OCI-LY7 (cell line): Measurements from ENCODE around the gene CNKSR3. TPM values are rescaled to one million over a fixed set of nuclear protein-coding genes. Genes with fewer than 3 reads are reported as not detected.

Experiments used
- Bru-seq: library from RNA; stranded (reverse); fragments of 400-500 nt; gene quantifications from one replicate; lab custom pipeline; 2021; lab: Mats Ljungman, UMichigan
- BruChase-seq, 2 experiments: library from RNA; stranded (reverse); fragments of 400-500 nt; gene quantifications; one replicate each; lab custom pipeline; 2021; lab: Mats Ljungman, UMichigan
- BruUV-seq: library from RNA; stranded (reverse); fragments of 400-500 nt; replicated peaks from 2 replicates; lab custom pipeline; 2021; lab: Mats Ljungman, UMichigan
- CTCF ChIA-PET: fragments of 300-600 bp; sonication (Branson Sonifier 250); formaldehyde crosslinking; loops from one replicate; lab custom pipeline; 2022; ENCODE audit warnings: antibody characterized with exemption; ENCODE audit not compliant: unreplicated experiment; lab: Charles Lee
- POLR2A ChIA-PET: fragments of 300-600 bp; sonication (Branson Sonifier 250); formaldehyde crosslinking; loops from one replicate; lab custom pipeline; 2022; ENCODE audit warnings: antibody characterized with exemption; lab: Charles Lee
- DNase-seq: peaks from one replicate; pipeline ENCODE4 v3.0.0-alpha.2; 2015; ENCODE audit warnings: low spot score
- H2AFZ ChIP-seq: fragments of 200-600 bp; sonication (generic), shearing (Covaris generic); 2 replicates; pipeline ENCODE4 v1.6.1; 2014; ENCODE audit warnings: mild to moderate bottlenecking, antibody characterized with exemption, low read length, moderate library complexity
- H3K27ac ChIP-seq: fragments of 200-600 bp; sonication (generic); 2 replicates; pipeline ENCODE4 v1.5.1; 2014; ENCODE audit warnings: mixed run types, low read depth, mild to moderate bottlenecking, moderate library complexity, low read length, inconsistent platforms; ENCODE audit not compliant: poor library complexity, severe bottlenecking
- H3K36me3 ChIP-seq: fragments of 200-600 bp; sonication (generic); 2 replicates; pipeline ENCODE4 v1.6.1; 2014; ENCODE audit warnings: mild to moderate bottlenecking, antibody characterized with exemption, low read length, moderate library complexity, mixed read lengths; ENCODE audit not compliant: insufficient read depth
- H3K4me1 ChIP-seq: fragments of 200-600 bp; sonication (generic); 2 replicates; pipeline ENCODE4 v1.5.1; 2014; ENCODE audit warnings: mild to moderate bottlenecking, low read length; ENCODE audit not compliant: insufficient read depth, poor library complexity, severe bottlenecking
- H3K4me2 ChIP-seq: fragments of 200-600 bp; sonication (generic); 2 replicates; pipeline ENCODE4 v1.6.1; 2014; ENCODE audit warnings: mild to moderate bottlenecking, low read length
- H3K4me3 ChIP-seq: fragments of 200-600 bp; sonication (generic); 2 replicates; pipeline ENCODE4 v1.5.1; 2014; ENCODE audit warnings: mild to moderate bottlenecking, low read depth, low read length; ENCODE audit not compliant: poor library complexity, severe bottlenecking
- H3K79me2 ChIP-seq: fragments of 200-600 bp; sonication (generic); 2 replicates; pipeline ENCODE4 v1.6.1; 2016; ENCODE audit warnings: low read depth, mild to moderate bottlenecking, low read length, moderate library complexity, mixed read lengths; ENCODE audit not compliant: insufficient read depth
- H3K9me2 ChIP-seq: fragments of 200-600 bp; sonication (generic); 2 replicates; pipeline ENCODE4 v1.6.1; 2016; ENCODE audit warnings: mild to moderate bottlenecking, low read length, mixed read lengths; ENCODE audit not compliant: insufficient read depth
- H3K9me3 ChIP-seq: fragments of 200-600 bp; sonication (generic); 2 replicates; pipeline ENCODE4 v1.6.1; 2014; ENCODE audit warnings: mild to moderate bottlenecking, mixed run types, low read length, mixed read lengths
- H4K20me1 ChIP-seq: fragments of 200-600 bp; sonication (generic); 2 replicates; pipeline ENCODE4 v1.6.1; 2014; ENCODE audit warnings: mild to moderate bottlenecking, antibody characterized with exemption, low read length, moderate library complexity, mixed read lengths; ENCODE audit not compliant: insufficient read depth
- EZH2phosphoT487 ChIP-seq: fragments of 200-600 bp; sonication (generic); IDR thresholded peaks from 2 replicates; pipeline ENCODE4 v1.6.1; 2018; ENCODE audit warnings: low read depth, borderline replicate concordance, mild to moderate bottlenecking, mixed run types, antibody characterized with exemption, low read length, moderate library complexity, mixed read lengths
- intact Hi-C: fragments of 100-400 bp; cut with micrococcal nuclease; formaldehyde crosslinking; loops from one replicate; pipeline ENCODE4 v1.10.0; 2022; ENCODE audit not compliant: unreplicated experiment
- long read RNA-seq: library from polyadenylated mRNA; stranded (forward); transcript quantifications from one replicate; pipeline ENCODE4 v2.0.0, GENCODE V29; 2022
- total RNA-seq, 2 experiments: library from RNA; depleted of rRNA in 1 of 2; stranded (reverse); fragments of >200 nt in 1 of 2; shearing (Covaris generic) in 1 of 2; gene quantifications; 2 replicates each; pipeline ENCODE4 v1.2.3, GENCODE V29; 2014 to 2022
- TF ChIP-seq, protein P1 (sequence below): fragments of 200-600 bp; sonication (generic); conservative IDR thresholded peaks from 2 replicates; pipeline ENCODE4 v1.5.1; 2014; ENCODE audit warnings: mild to moderate bottlenecking, antibody characterized with exemption, low read length, moderate library complexity, mixed read lengths

CNKSR3 gene
- total RNA-seq (2014; rRNA removed; shearing (Covaris generic)), result not detected in 2 replicates
- not detected in 2 replicates for total RNA-seq (2022)
- percentile 3 among the genes with signal in this experiment for Bru-seq, nascent RNA
- BruChase-seq, experiment 1, labeled RNA remaining after a 6-hour chase, result percentile 3 among the genes with signal in this experiment
- percentile 2 among the genes with signal in this experiment for BruChase-seq, experiment 2, labeled RNA remaining after a 2-hour chase
- long read RNA-seq, result 0 reads

DNA sequence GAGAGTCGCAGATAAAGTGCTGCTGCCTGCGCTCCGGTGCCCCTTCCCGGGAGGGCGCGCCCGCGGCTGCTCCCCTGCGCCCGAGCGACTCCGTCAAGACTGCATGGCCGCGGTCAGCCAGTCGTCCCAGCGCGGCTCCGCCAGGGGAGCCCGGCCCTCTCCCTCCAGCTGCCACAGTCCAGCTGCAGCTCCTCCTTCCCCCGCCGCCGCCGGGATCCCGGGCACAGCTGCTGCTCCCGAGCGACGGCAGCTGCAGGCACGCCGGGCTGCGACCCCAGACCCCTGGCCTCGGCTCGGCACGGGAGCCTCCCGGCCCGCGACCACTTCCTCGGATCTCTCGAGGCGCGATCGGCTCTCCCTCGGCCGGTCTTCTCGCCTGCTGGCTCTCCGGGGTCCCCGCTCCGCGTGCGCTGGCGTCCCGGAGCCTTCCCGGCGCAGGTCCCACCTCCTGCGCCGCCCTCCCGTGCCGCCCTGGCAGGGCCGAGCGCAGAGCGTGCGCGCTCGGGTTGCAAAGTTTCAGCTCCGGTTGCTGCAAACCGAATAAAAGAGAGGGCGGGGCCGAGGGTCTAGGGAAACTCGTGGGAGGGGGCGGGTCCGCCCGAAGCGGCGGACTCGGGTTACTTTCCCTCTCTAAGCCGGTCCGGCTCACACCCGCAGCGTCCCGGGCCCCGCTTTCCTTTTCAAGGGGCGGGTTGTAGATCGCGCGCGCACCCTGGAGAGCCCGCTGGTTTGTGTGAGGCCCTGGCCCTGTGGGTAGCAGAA lies at the start of gene CNKSR3:
CNKSR3 (minus strand) TSS at position 542 of the 762 bp plus-strand sequence. CDS start 571 bp downstream, outside the sequence.
- Histone ChIP-seq H4K20me1 (no peaks in the 10 kb centered on the region; the same call in 1 of the 2 replicates), H3K36me3 (no peaks in the 10 kb centered on the region), H3K4me3 (no peak within 1 kb of the TSS), H3K9me3 (no peaks in the 10 kb centered on the region), H2AFZ (no peak within 1 kb of the TSS), H3K79me2 (no peaks in the 10 kb centered on the region), H3K27ac (no peak within 1 kb of the TSS), H3K4me1 (no peaks in the 10 kb centered on the region), H3K9me2 (no peaks in the 10 kb centered on the region), H3K4me2 (no peak within 1 kb of the TSS)
- ChIA-PET CTCF (no interaction called here), POLR2A (no interaction called here)
- TF ChIP-seq, protein P1, sequence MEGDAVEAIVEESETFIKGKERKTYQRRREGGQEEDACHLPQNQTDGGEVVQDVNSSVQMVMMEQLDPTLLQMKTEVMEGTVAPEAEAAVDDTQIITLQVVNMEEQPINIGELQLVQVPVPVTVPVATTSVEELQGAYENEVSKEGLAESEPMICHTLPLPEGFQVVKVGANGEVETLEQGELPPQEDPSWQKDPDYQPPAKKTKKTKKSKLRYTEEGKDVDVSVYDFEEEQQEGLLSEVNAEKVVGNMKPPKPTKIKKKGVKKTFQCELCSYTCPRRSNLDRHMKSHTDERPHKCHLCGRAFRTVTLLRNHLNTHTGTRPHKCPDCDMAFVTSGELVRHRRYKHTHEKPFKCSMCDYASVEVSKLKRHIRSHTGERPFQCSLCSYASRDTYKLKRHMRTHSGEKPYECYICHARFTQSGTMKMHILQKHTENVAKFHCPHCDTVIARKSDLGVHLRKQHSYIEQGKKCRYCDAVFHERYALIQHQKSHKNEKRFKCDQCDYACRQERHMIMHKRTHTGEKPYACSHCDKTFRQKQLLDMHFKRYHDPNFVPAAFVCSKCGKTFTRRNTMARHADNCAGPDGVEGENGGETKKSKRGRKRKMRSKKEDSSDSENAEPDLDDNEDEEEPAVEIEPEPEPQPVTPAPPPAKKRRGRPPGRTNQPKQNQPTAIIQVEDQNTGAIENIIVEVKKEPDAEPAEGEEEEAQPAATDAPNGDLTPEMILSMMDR, result no peak
- TF ChIP-seq EZH2phosphoT487, result no peak
- intact Hi-C loops, result no loop called here
- no peak for DNase-seq
- no TSS peak for BruUV-seq

DNA sequence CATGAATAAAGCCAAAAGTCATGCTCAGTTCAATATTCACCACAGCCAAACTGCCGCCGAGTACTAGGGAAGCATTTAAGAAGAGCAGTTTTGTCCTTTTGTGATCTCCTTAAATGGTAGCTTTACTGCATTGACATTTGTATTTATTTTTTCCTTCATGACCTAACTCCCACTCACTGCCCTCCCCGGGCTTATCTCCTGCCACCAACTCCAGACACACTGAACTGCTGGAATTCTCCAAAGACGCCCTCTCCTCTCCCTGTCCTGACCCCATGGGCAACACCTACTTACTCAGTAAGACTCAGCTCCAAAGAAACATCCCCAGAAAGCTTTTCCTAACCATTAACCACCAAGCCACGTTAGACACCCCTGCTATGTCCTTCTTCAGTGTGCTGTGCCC lies 48.5 kb upstream of the CNKSR3 start:
- Histone ChIP-seq H3K27ac (no peak overlapping the region), H3K9me3 (no peaks in the 10 kb centered on the region), H3K4me2 (no peak overlapping the region), H3K36me3 (no peaks in the 10 kb centered on the region), H4K20me1 (no peaks in the 10 kb centered on the region), H3K9me2 (no peaks in the 10 kb centered on the region; the same call in 1 of the 2 replicates), H3K4me3 (no peak overlapping the region), H3K79me2 (no peaks in the 10 kb centered on the region), H3K4me1 (no peaks in the 10 kb centered on the region), H2AFZ (no peak overlapping the region)
- no peak for TF ChIP-seq EZH2phosphoT487
- TF ChIP-seq, protein P1, result no peak
- POLR2A ChIA-PET, result interaction anchor here (1.5 kb wide), 1 partner anchor 32 kb away, joined by 4 read pairs; no protein-coding TSS in a partner anchor
- BruUV-seq, result no TSS peak
- intact Hi-C loops, result no loop called here
- CTCF ChIA-PET, result no interaction called here
- DNase-seq, result no peak
